Measurements from ENCODE around the gene TLR10. TPM values are rescaled to one million over a fixed set of nuclear protein-coding genes. Genes with fewer than 3 reads are reported as not detected.

The TLR10 gene
- total and polyA plus RNA-seq, 12 donors, result 0.01 to 0.39 (median 0.10) TPM; not detected in 7

DNA sequence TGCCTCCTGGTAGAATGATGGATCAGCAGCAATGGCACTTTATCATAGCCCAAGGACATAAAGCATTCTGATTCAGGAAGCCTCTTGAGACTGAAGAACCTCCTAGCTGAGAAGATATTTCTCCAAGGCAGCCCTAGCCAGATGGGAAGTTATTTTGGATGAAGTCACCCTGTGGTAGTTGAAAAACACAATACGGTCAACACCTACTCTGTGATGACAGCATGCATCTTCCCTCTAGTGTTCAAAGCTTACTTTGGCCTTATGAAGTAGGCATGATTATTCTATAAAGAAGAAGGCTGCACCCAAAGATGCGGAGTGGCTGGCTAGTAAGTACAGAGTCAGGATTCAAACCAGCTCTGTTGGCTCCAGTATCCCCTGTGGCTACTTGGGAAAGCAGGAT, 47.9 kb downstream of the TLR10 start:
- intact Hi-C loops (cut with DNase I), result loop anchor here in 9 of 10 donors (5.0 kb wide), 5 partner anchors 58 to 673 kb away; no protein-coding TSS in a partner anchor
- TF ChIP-seq, protein P1, sequence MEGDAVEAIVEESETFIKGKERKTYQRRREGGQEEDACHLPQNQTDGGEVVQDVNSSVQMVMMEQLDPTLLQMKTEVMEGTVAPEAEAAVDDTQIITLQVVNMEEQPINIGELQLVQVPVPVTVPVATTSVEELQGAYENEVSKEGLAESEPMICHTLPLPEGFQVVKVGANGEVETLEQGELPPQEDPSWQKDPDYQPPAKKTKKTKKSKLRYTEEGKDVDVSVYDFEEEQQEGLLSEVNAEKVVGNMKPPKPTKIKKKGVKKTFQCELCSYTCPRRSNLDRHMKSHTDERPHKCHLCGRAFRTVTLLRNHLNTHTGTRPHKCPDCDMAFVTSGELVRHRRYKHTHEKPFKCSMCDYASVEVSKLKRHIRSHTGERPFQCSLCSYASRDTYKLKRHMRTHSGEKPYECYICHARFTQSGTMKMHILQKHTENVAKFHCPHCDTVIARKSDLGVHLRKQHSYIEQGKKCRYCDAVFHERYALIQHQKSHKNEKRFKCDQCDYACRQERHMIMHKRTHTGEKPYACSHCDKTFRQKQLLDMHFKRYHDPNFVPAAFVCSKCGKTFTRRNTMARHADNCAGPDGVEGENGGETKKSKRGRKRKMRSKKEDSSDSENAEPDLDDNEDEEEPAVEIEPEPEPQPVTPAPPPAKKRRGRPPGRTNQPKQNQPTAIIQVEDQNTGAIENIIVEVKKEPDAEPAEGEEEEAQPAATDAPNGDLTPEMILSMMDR (IDR thresholded peaks at IDR 0.05), result no peak
- Histone ChIP-seq H3K36me3 (no peaks in the 10 kb centered on the region), H3K4me1 (peaks cover 0 to 18% (median 4%) of the 10 kb centered on the region in 9 donors), H3K27ac (no peak overlapping the region), H3K4me3 (no peak overlapping the region), H3K9me3 (no peaks in the 10 kb centered on the region), H3K27me3 (no peaks in the 10 kb centered on the region)
- whole genome bisulfite sequencing, 2 donors, result 76 to 86% methylated on average over 2 of the region's 2 CpGs
- ATAC-seq (no peak), DNase-seq (no peak)

DNA sequence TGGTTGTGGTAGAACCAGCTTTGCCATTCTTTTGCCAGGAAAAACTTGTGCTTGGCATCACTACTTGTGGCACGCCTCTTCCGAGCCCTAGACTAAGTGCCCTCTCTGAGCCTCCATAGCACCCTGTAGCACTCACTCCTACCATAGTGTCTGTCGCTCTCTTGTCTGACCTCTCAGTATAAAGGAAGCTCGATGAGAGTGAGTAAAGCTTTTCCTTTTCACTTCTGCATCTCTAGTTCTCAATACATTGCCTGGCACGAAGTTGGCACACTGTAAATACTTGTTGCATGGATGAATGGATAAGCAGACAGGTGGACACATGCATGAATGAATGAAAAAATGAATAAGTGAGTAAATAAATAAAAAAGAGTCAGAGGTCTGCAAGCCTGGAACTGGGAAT, 48.3 kb downstream of the TLR10 start:
- DNase-seq (no peak), ATAC-seq (no peak)
- H3K27me3 ChIP-seq, result no peaks in the 10 kb centered on the region
- H3K27ac ChIP-seq, result no peak overlapping the region
- H3K4me3 ChIP-seq, result no peak overlapping the region
- H3K4me1 ChIP-seq, result peaks cover 0 to 18% (median 4%) of the 10 kb centered on the region in 9 donors
- H3K9me3 ChIP-seq, result no peaks in the 10 kb centered on the region
- TF ChIP-seq, protein P1 (IDR thresholded peaks at IDR 0.05), result no peak
- WGBS, 2 donors, result 89 to 93% methylated on average over 5 of the region's 5 CpGs
- no peaks in the 10 kb centered on the region for H3K36me3 ChIP-seq
- intact Hi-C loops (cut with DNase I), result loop anchor here in 9 of 10 donors (5.0 kb wide), 5 partner anchors 57 to 672 kb away; no protein-coding TSS in a partner anchor

DNA sequence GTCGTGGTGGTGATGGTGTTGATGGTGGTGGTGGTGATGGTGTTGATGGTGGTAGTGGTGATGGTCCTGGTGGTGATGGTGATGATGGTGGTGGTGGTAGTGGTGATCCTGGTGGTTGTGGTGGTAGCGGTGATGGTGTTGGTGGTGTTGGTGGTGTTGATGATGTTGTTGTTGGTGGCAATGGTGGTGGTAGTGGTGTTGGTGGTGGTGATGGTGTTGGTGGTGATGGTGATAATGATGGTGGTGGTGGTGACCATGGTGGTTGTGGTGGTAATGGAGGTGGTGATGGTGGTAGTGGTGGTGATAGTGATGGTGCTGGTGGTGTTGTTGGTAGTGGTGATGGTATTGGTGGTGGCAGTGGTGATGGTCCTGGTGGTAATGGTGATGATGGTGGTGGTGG, 49.1 kb downstream of the TLR10 start:
- Histone ChIP-seq H3K9me3 (no peaks in the 10 kb centered on the region), H3K27ac (no peak overlapping the region), H3K27me3 (no peaks in the 10 kb centered on the region), H3K4me1 (peaks cover 0 to 18% (median 4%) of the 10 kb centered on the region in 9 donors), H3K4me3 (no peak overlapping the region), H3K36me3 (no peaks in the 10 kb centered on the region)
- WGBS, 2 donors, result 96 to 98% methylated on average over 2 of the region's 2 CpGs
- ATAC-seq (no peak), DNase-seq (no peak)
- TF ChIP-seq, protein P1 (IDR thresholded peaks at IDR 0.05), result no peak
- intact Hi-C loops (cut with DNase I), result loop anchor here in 9 of 10 donors (2.0 to 5.0 kb wide), 7 partner anchors 56 to 671 kb away; no protein-coding TSS in a partner anchor

DNA sequence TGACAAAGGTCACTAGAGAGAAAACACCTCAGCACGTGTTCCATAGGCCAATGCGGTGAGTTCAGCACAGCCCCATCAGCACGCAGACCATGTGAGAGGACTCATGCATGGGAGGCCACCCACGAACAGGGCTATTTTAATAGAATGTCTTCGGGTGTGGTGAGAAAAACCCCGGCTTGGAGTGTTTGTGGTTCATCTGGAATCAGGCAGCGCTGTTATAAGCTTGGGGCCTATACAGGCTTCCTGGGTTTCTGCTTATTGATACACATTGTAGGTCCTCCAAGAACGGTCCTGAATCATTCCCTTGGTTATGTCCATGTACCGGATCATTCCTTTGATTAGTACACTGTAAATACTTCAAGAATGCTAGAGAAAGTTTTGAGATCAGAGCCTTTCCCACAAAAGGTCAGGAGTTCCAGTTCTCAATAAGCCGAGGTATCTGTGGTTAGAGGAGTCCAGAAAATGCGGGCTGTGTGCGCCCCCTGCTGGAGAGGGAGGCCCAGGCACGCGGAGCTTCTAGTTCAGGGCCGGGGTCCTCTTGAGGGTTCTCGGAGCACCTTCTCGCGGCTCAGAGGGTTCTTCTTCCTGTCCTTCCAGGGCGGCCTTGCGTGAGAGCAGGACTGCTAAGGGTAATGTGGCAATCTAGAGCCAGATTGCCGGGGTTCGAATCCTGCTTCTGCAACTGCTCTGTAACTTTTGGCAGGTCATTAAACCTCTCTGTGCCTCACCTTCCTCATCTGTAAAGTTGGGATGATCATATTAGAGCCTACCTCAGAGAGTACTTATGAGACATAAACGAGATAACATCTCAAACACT, 51.8 kb downstream of the TLR10 start:
- no peak overlapping the region for H3K4me3 ChIP-seq
- no peaks in the 10 kb centered on the region for H3K36me3 ChIP-seq
- TF ChIP-seq, protein P1 (IDR thresholded peaks at IDR 0.05), result peak; percentile 91 to 99 (median 97)
- no peaks in the 10 kb centered on the region for H3K9me3 ChIP-seq
- peaks cover 0 to 18% (median 4%) of the 10 kb centered on the region in 9 donors for H3K4me1 ChIP-seq
- H3K27me3 ChIP-seq, result no peaks in the 10 kb centered on the region
- DNase-seq (peak; percentile 85 to 86), ATAC-seq (peak; percentile 81 to 93 (median 88))
- no peak overlapping the region for H3K27ac ChIP-seq
- intact Hi-C loops (cut with DNase I), result loop anchor here (1.0 to 5.0 kb wide), 12 partner anchors 54 to 670 kb away; no protein-coding TSS in a partner anchor
- WGBS, 2 donors, result 42 to 45% methylated on average over 23 of the region's 23 CpGs

Data from heart right ventricle (tissue), 16 donors.